CD4-positive, alpha-beta T cell treated with Interferon gamma for 1 hour (primary cell): ENCODE data around the gene FOXA3.

ENCODE experiments used
- DNase-seq: peaks from one replicate; pipeline ENCODE4 v3.0.0-alpha.2; 2020

FOXA3 gene

GRCh38 chr19:45863840-45864628 lies at the start of gene FOXA3:
FOXA3 (plus strand) TSS chr19:45864326; CDS start chr19:45864457, 131 bp downstream.
- peak; percentile 55 for DNase-seq

- DNase-seq = no peak
Observed at GRCh38 chr19:45814851-45815480, 49.2 kb upstream of the FOXA3 start, which contains the start of gene RSPH6A. RSPH6A (minus strand) TSS chr19:45815308; CDS start chr19:45815176, 132 bp downstream.

- DNase-seq = no peak
Observed at GRCh38 chr19:45815481-45816216, 48.5 kb upstream of the FOXA3 start.

GRCh38 chr19:45816236-45817009 lies 47.7 kb upstream of the FOXA3 start:
- DNase-seq = no peak

- peak; percentile 95 for DNase-seq
Observed at GRCh38 chr19:45817010-45817724, 47.0 kb upstream of the FOXA3 start.

GRCh38 chr19:45817725-45818301 lies 46.3 kb upstream of the FOXA3 start:
- DNase-seq = no peak

- no peak for DNase-seq
Observed at GRCh38 chr19:45819769-45820168, 44.4 kb upstream of the FOXA3 start.

- DNase-seq = no peak
Observed at GRCh38 chr19:45820413-45821102, 43.6 kb upstream of the FOXA3 start.

- no peak for DNase-seq
Observed at GRCh38 chr19:45821103-45821521, 43.0 kb upstream of the FOXA3 start.

- no peak for DNase-seq
Observed at GRCh38 chr19:45821570-45821969, 42.6 kb upstream of the FOXA3 start.

- DNase-seq = no peak
Observed at GRCh38 chr19:45822716-45823115, 41.4 kb upstream of the FOXA3 start.

- DNase-seq = no peak
Observed at GRCh38 chr19:45823182-45823581, 40.9 kb upstream of the FOXA3 start.

- no peak for DNase-seq
Observed at GRCh38 chr19:45824041-45824471, 40.1 kb upstream of the FOXA3 start.

- DNase-seq = no peak
Observed at GRCh38 chr19:45824531-45825262, 39.4 kb upstream of the FOXA3 start.

- DNase-seq = no peak
Observed at GRCh38 chr19:45825263-45825605, 38.9 kb upstream of the FOXA3 start.

- DNase-seq = no peak
Observed at GRCh38 chr19:45825917-45826893, 37.9 kb upstream of the FOXA3 start.

- DNase-seq = no peak
Observed at GRCh38 chr19:45826934-45827333, 37.2 kb upstream of the FOXA3 start.

- no peak for DNase-seq
Observed at GRCh38 chr19:45827459-45828093, 36.5 kb upstream of the FOXA3 start.

GRCh38 chr19:45828523-45828922 lies 35.6 kb upstream of the FOXA3 start:
- DNase-seq = no peak
